GM12878 (cell line): Measurements from ENCODE around the gene SRF. TPM values are rescaled to one million over a fixed set of nuclear protein-coding genes. Genes with fewer than 3 reads are reported as not detected.

Source experiments
- ATAC-seq: fragments of 200-7000 bp; cut with Tn5 transposase; 3 replicates; pipeline ENCODE4 v1.9.1; 2020; ENCODE audit warnings: mild to moderate bottlenecking, moderate library complexity
- BruUV-seq: library from RNA; stranded (reverse); fragments of 400-500 nt; replicated peaks from 2 replicates; lab custom pipeline; 2021; lab: Mats Ljungman, UMichigan
- CTCF ChIA-PET: fragments of 300-600 bp; sonication (Branson Sonifier 250); formaldehyde crosslinking; extraction: SDS; loops from one replicate; lab custom pipeline; 2021; ENCODE audit warnings: inconsistent platforms; lab: Yijun Ruan, JAX
- POLR2A ChIA-PET: fragments of 350-600 bp; formaldehyde crosslinking; extraction: SDS; loops from one replicate; lab custom pipeline; 2021; ENCODE audit warnings: inconsistent platforms; lab: Charles Lee
- RAD21 ChIA-PET: fragments of 300-600 bp; sonication (Branson Sonifier 250); formaldehyde crosslinking; loops from one replicate; lab custom pipeline; 2023; ENCODE audit warnings: antibody characterized with exemption; ENCODE audit not compliant: unreplicated experiment; lab: Charles Lee
- SMC1A ChIA-PET: fragments of 300-600 bp; sonication (Branson Sonifier 250); formaldehyde crosslinking; loops from one replicate; lab custom pipeline; 2023; ENCODE audit not compliant: unreplicated experiment, uncharacterized antibody; lab: Charles Lee
- DNase-seq: peaks from one replicate; pipeline ENCODE4 v3.0.0-alpha.2; 2011; ENCODE audit warnings: low read depth, low spot score
- FAIRE-seq: peaks from 3 replicates; lab custom pipeline; 2011; peaks lifted over from hg19 to GRCh38; lab: Jason Lieb, UNC
- H2AFZ ChIP-seq: 2 replicates; pipeline ENCODE4 v1.6.0; 2011; ENCODE audit warnings: low read depth, low read length, control low read depth; ENCODE audit not compliant: control insufficient read depth
- H3K27ac ChIP-seq: 2 replicates; pipeline ENCODE4 v1.5.1; 2011; ENCODE audit warnings: control low read depth; ENCODE audit not compliant: control insufficient read depth, insufficient read depth
- H3K27me3 ChIP-seq, 2 experiments: replicated peaks in 1 of 2; 2 replicates each; pipeline versions ENCODE4 v1.6.0 to v1.6.1; 2011; ENCODE audit warnings: low read length in 1 of 2; ENCODE audit not compliant: control insufficient read depth in 2 of 2, insufficient read depth in 2 of 2
- H3K36me3 ChIP-seq, 2 experiments: 2 replicates each; pipeline ENCODE4 v1.5.1; 2011; ENCODE audit warnings: low read length in 1 of 2; ENCODE audit not compliant: control insufficient read depth in 2 of 2, insufficient read depth in 2 of 2
- H3K4me1 ChIP-seq: 2 replicates; pipeline ENCODE4 v1.6.1; 2011; ENCODE audit warnings: mild to moderate bottlenecking, low read length, moderate library complexity, mixed read lengths; ENCODE audit not compliant: control insufficient read depth, insufficient read depth
- H3K4me2 ChIP-seq: 2 replicates; pipeline ENCODE4 v1.6.0; 2011; ENCODE audit warnings: control low read depth; ENCODE audit not compliant: control insufficient read depth, insufficient read depth
- H3K4me3 ChIP-seq: fragments of 200-600 bp; sonication (generic); 2 replicates; pipeline ENCODE4 v1.5.1; 2016
- H3K79me2 ChIP-seq: 2 replicates; pipeline ENCODE4 v1.6.0; 2011; ENCODE audit warnings: low read length; ENCODE audit not compliant: control insufficient read depth, insufficient read depth
- H3K9ac ChIP-seq: 2 replicates; pipeline ENCODE4 v1.8.0; 2011; ENCODE audit warnings: low read length, control low read depth, mixed read lengths; ENCODE audit not compliant: control insufficient read depth, insufficient read depth
- H3K9me3 ChIP-seq: replicated peaks from 3 replicates; pipeline ENCODE4 v1.5.1; 2011; ENCODE audit warnings: mild to moderate bottlenecking, low read length; ENCODE audit not compliant: control insufficient read depth, insufficient read depth
- H4K20me1 ChIP-seq: 2 replicates; pipeline ENCODE4 v1.6.0; 2011; ENCODE audit not compliant: control insufficient read depth, insufficient read depth
- ASH2L ChIP-seq: fragments of 300-600, 200-600 bp; sonication (generic); IDR thresholded peaks from 2 replicates; pipeline ENCODE4 v1.6.1; 2017; ENCODE audit warnings: low read depth, mild to moderate bottlenecking, borderline replicate concordance
- BACH1 ChIP-seq: fragments of 450-650 bp; IDR thresholded peaks from 2 replicates; pipeline ENCODE4 v1.6.1; 2017; ENCODE audit warnings: mild to moderate bottlenecking, borderline replicate concordance
- BCLAF1 ChIP-seq: fragments of 450-650 bp; IDR thresholded peaks from 2 replicates; pipeline ENCODE4 v1.6.1; 2017; ENCODE audit warnings: antibody characterized with exemption, mild to moderate bottlenecking, moderate library complexity
- CBX3 ChIP-seq: fragments of 200-600 bp; sonication (generic); IDR thresholded peaks from 2 replicates; pipeline ENCODE4 v1.6.1; 2016; ENCODE audit warnings: low read depth, borderline replicate concordance
- CHD2 ChIP-seq: IDR thresholded peaks from 2 replicates; pipeline ENCODE4 v1.6.1; 2011; ENCODE audit warnings: low read depth, low read length, improper control_type of control experiment, borderline replicate concordance
- ETV6 ChIP-seq, 2 experiments: fragments of 450-650 bp in 1 of 2; IDR thresholded peaks in 1 of 2; conservative IDR thresholded peaks in 1 of 2; 2 replicates each; pipeline ENCODE4 v1.6.1; 2014; ENCODE audit warnings: antibody characterized with exemption in 1 of 2, borderline replicate concordance in 1 of 2, low read depth in 1 of 2, mild to moderate bottlenecking in 1 of 2, moderate library complexity in 1 of 2
- HCFC1 ChIP-seq: fragments of 150-350 bp; IDR thresholded peaks from 2 replicates; pipeline ENCODE4 v1.6.1; 2014; ENCODE audit warnings: low read length
- KAT2A ChIP-seq: conservative IDR thresholded peaks from 2 replicates; pipeline ENCODE4 v1.6.1; 2011; ENCODE audit warnings: low read depth, low read length; ENCODE audit not compliant: control insufficient read depth
- MEF2A ChIP-seq: IDR thresholded peaks from 2 replicates; pipeline ENCODE4 v1.6.1; 2011; ENCODE audit warnings: low read depth, mild to moderate bottlenecking, low read length, moderate library complexity; ENCODE audit not compliant: insufficient read depth
- MEF2B ChIP-seq: fragments of 450-650 bp; IDR thresholded peaks from 2 replicates; pipeline ENCODE4 v1.6.1; 2018; ENCODE audit warnings: mild to moderate bottlenecking, moderate library complexity; ENCODE audit not compliant: partially characterized antibody, poor library complexity, severe bottlenecking
- MYB ChIP-seq: fragments of 150-350 bp; IDR thresholded peaks from 2 replicates; pipeline ENCODE4 v1.6.1; 2014; ENCODE audit warnings: mild to moderate bottlenecking, low read depth, low read length, borderline replicate concordance
- NR2C1 ChIP-seq: fragments of 450-650 bp; IDR thresholded peaks from 2 replicates; pipeline ENCODE4 v1.6.1; 2017; ENCODE audit warnings: antibody characterized with exemption, mild to moderate bottlenecking, moderate library complexity
- POU2F2 ChIP-seq: IDR thresholded peaks from 3 replicates; pipeline ENCODE4 v1.6.1; 2011; ENCODE audit warnings: low read depth, mild to moderate bottlenecking, low read length, borderline replicate concordance
- RFX5 ChIP-seq: IDR thresholded peaks from 2 replicates; pipeline ENCODE4 v1.6.1; 2011; ENCODE audit warnings: low read depth, low read length, improper control_type of control experiment
- TCF12 ChIP-seq: IDR thresholded peaks from 2 replicates; pipeline ENCODE4 v1.6.1; 2011; ENCODE audit warnings: low read depth, mild to moderate bottlenecking, low read length
- ZBTB33 ChIP-seq: fragments of 450-650 bp; IDR thresholded peaks from 2 replicates; pipeline ENCODE4 v1.6.1; 2017; ENCODE audit warnings: mild to moderate bottlenecking
- ZNF217 ChIP-seq: fragments of 450-650 bp; IDR thresholded peaks from 2 replicates; pipeline ENCODE4 v1.6.1; 2017; ENCODE audit warnings: antibody characterized with exemption, mild to moderate bottlenecking
- WGBS: methylation state at CpG from one replicate; pipeline ENCODE4 v1.1.6; 2016; ENCODE audit warnings: low lambda C conversion rate; ENCODE audit not compliant: insufficient replicate concordance, insufficient coverage; ENCODE audit errors: missing lambda C conversion rate; 5-methylcytosine and 5-hydroxymethylcytosine counted together
- in situ Hi-C: fragments of 300-500 bp; cut with MboI; formaldehyde crosslinking; loops from 9 replicates; pipeline ENCODE4 v1.14.3; 2018; ENCODE audit warnings: mixed read lengths
- intact Hi-C: fragments of 100-400 bp; cut with micrococcal nuclease; formaldehyde crosslinking; loops from one replicate; pipeline ENCODE4 v1.14.2; 2022; ENCODE audit not compliant: unreplicated experiment
- polyA plus RNA-seq, 11 experiments: library from polyadenylated mRNA; depleted of rRNA in 4 of 11; unstranded in 6 of 11; stranded (reverse) in 5 of 11; fragments of >200 nt; fragmentation: Nextera tagmentation in 4 of 11; fragmentation: Illumina TruSeq in 1 of 11; extraction: Ambion mirVana in 4 of 11; extraction: Trizol in 1 of 11; gene quantifications; 1 replicate in 1 of 11; 2 replicates in 10 of 11; pipeline versions ENCODE4 v1.2.1 to v1.2.3, GENCODE V29; 2011 to 2016; ENCODE audit warnings: inconsistent platforms in 2 of 11, missing spikeins in 2 of 11, low read depth in 1 of 11
- total RNA-seq, 4 experiments: library from RNA; depleted of rRNA in 3 of 4; stranded (reverse); fragments of >200 nt in 3 of 4; fragmentation: Illumina TruSeq in 1 of 4; extraction: Trizol in 1 of 4; gene quantifications; 2 replicates each; pipeline versions ENCODE4 v1.2.1 to v1.2.3, GENCODE V29; 2013 to 2021

Gene SRF
- total and polyA plus RNA-seq, 10 of the 15 experiments (the other 5 are each of a cell fraction or from before 2014, with no cell fraction given): 2.3 to 56.3 (median 28.2) TPM

GRCh38 chr6:43144879-43145278 is 26.2 kb upstream of the SRF start:
- ChIA-PET POLR2A (interaction anchor here (1.0 kb wide), 1 partner anchor 131 kb away, joined by 3 read pairs; the partner anchor contains the start of genes KLHDC3 and MEA1), RAD21 (interaction anchor here (2.7 kb wide), 1 partner anchor 85 kb away, joined by 16 read pairs; the partner anchor contains the start of genes KLC4 and MRPL2), SMC1A (no interaction called here), CTCF (interaction anchor here (0.6 to 3.0 kb wide), 6 partner anchors 20 to 883 kb away, joined by 3 to 28 read pairs (median 10); no protein-coding TSS in a partner anchor)
- Histone ChIP-seq H2AFZ (no peak overlapping the region), H3K9me3 (no peaks in the 10 kb centered on the region), H3K27ac (no peak overlapping the region), H3K79me2 (no peaks in the 10 kb centered on the region), H3K27me3 (no peaks in the 10 kb centered on the region; a peak in 1 of 4 replicates), H3K4me1 (no peaks in the 10 kb centered on the region), H3K9ac (no peak overlapping the region), H3K4me2 (no peak overlapping the region), H3K4me3 (no peak overlapping the region), H4K20me1 (no peaks in the 10 kb centered on the region), H3K36me3 (no peaks in the 10 kb centered on the region)
- in situ Hi-C loops (loop anchor here (5.0 kb wide), 1 partner anchor 238 kb away; no protein-coding TSS in a partner anchor), intact Hi-C loops (no loop called here)
- ATAC-seq (no peak), DNase-seq (no peak), FAIRE-seq (no peak)
- no peak for TF ChIP-seq CBX3
- no peak for TF ChIP-seq CHD2
- no peak for TF ChIP-seq MEF2A
- no peak for TF ChIP-seq KAT2A
- TF ChIP-seq MYB: no peak
- TF ChIP-seq ZNF217: no peak
- TF ChIP-seq HCFC1: no peak
- TF ChIP-seq NR2C1: no peak
- TF ChIP-seq MEF2B: no peak
- TF ChIP-seq ASH2L: no peak
- TF ChIP-seq RFX5: no peak
- no peak for TF ChIP-seq BCLAF1
- no peak for TF ChIP-seq POU2F2
- TF ChIP-seq TCF12: no peak
- TF ChIP-seq ZBTB33: no peak
- no peak for TF ChIP-seq BACH1
- no peak for TF ChIP-seq ETV6 (conservative IDR thresholded peaks at IDR 0.05 in 1 of 2, IDR thresholded peaks at IDR 0.05 in 1 of 2; ENCODE audit: borderline replicate concordance in 1 of 2, low read depth in 1 of 2)
- BruUV-seq: no TSS peak
- WGBS: 40% methylated on average over 6 of the region's 6 CpGs
